ENCODE results near the gene HERC4.
"Not testable (repeated sequence)": the region's sequence is repeated elsewhere in the genome, so short reads cannot be mapped to it uniquely, and the experiment has no call there.

HERC4 gene

DNA sequence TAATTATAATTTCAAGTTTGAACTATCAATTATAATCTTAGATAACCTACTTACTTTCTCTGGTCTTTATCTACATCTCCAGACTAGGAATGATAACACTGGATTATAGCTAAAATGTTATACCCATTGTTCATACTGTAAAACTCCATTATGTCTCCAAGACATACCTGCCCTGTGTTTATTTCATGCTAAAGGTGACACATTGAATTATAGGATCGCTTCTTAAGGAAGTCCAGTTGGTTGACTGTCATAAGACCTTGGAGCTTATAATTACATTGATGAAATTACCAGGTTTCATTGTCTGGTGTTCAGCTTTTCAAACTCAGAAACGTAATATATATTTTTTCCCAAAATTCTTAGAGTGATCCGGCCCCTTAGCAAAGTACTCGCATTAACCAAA lies 15.5 kb upstream of the HERC4 start:
- no peak for DNase-seq

GRCh38 chr10:68088740-68089139 lies 13.7 kb upstream of the HERC4 start:
- DNase-seq, result no peak

DNA sequence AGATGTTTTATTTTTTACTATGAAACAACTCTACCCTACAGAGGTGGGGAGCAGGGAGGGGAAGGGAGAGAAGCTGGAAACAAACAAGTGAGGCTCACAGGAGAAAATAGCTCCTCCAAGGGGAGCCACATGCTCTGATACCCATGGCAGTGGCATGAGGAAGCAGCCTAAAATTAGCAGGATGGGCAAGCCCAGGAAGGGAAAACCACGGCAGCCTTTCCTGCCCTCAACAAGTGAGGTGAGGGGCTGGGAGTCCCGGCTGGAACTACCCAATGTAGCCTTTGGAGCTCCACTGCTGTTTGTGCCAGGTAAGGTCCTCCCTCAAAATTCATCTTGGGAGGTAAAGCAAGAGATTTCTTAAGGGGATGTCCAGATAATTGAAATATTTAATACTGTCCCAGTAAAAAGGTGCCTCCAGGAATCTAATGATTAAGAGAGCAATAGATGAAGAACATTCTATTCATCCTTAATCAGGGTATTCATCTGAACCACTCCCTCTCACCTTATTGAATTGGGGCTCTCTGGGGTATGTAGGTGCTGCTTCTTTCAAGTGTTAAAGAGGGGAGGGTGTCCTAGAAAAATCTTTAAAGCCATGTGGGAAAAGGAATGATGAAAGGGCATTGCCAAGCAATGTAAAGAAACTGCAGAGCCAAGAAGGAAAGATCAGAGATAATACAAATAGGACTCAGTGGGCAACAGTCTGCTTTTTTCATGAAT lies 12.8 kb upstream of the HERC4 start:
- no peak for DNase-seq

- no peak for DNase-seq
Observed at GRCh38 chr10:68086910-68087684, 12.0 kb upstream of the HERC4 start.

- no peak for DNase-seq
Observed at GRCh38 chr10:68086011-68086410, 10.9 kb upstream of the HERC4 start.

GRCh38 chr10:68084469-68084868 lies 9.4 kb upstream of the HERC4 start:
- DNase-seq, result no peak

GRCh38 chr10:68083953-68084352 lies 8.9 kb upstream of the HERC4 start:
- no peak for DNase-seq

- DNase-seq, result no peak
Observed at GRCh38 chr10:68082872-68083271, 7.8 kb upstream of the HERC4 start.

- no peak for DNase-seq
Observed at GRCh38 chr10:68081916-68082315, 6.8 kb upstream of the HERC4 start.

DNA sequence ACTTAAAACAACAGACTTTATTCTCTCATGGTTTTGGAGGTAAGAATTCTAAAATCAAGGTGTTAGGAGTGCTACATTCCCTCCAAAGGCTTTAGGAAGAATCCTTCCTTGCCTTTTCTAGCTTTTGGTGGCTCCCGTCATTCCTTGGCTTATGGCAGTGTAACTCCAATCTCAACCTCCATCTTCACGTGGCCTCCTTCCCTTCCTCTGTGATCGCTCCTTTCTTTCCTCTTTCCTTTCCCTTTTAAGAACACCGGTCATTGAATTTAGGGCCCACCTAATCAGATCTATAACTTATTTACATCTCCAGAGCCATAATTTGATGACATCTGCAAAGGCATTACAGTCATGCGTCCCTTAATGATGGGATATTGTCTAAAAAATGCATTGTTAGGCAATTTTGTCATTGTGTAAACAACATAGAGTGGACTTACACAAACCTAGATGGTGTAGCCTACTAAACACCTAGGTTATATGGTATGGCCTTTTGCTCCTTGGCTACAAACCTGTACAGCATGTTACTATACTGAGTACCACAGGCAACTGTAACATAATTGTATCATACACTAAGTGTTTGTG lies 5.9 kb upstream of the HERC4 start:
- no peak for DNase-seq

GRCh38 chr10:68079434-68079833 lies 4.4 kb upstream of the HERC4 start:
- DNase-seq, result no peak

GRCh38 chr10:68077026-68077425 lies 1.9 kb upstream of the HERC4 start:
- no peak for DNase-seq

DNA sequence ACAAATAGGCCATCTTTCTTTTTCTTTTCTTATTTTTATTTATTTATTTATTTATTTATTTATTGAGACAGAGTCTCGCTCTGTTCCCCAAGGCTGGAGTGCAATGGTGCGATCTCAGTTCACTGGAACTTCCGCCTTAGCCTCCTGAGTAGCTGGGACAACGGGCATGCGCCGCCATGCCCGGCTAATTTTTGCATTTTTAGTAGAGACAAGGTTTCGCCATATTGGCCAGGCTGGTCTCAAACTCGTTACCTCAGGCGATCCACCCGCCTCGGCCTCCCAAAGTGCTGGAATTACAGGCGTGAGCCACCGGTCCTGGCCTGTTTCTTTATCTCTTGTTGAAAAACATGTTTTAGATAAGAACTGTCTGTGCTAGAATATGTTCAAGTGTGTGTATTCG lies 998 bp upstream of the HERC4 start:
- DNase-seq, result not testable (repeated sequence)

- no peak for DNase-seq
Observed at GRCh38 chr10:68075550-68076004, 494 bp upstream of the HERC4 start.

DNA sequence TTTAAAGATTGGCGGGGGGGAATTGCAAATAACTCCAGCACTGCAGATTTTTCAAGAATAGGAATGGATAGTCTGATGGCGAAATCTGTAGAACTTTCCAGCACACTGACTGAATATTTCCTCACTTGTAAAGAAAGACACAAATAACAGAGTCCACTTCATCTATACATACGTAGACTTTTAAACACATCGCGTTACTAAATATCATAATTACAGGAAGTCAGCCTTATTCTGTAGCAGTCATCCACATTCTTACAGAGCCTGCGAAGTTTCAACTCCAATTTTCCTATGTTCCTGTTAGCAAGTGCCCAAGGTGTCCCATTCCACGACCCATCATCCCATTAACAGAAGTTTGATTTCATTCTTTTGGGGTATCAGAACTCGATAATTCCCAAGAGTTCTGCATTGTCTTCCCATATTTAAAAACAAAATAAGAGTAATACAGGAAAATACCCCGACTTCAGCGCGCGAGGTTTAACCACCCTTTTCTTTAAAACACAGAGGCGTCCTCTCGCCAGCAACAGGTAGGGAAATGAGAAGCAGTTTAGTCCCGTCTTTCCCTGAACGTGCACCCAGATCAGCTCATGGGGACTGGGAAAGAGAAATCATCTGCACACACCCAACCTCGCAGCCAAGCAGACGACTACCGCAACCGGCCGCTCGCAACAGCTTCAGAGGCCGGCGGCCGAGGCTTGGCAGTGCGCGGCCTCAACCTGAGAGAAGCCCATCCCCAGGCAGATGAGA lies 880 bp downstream of the HERC4 start:
- no peak for DNase-seq

- DNase-seq, result no peak
Observed at GRCh38 chr10:68073631-68074030, 1.5 kb downstream of the HERC4 start.

DNA sequence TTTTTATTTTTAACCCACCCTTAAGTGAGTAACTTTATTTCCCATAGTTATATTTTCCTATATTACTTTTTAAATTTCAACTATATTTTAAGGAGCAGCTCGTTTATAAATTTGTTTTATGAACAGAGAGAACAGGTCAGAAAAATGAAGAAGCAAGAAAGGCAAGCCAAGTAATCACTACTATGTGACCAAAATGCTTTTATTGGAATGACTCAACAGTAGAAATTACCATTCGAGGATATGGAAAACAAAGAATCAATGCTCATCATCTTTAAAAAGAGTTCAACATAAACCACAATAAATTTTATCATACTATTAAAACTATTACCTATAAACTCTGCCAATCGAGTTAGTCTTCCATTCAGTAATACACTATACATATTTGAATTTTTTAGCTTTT lies 7.6 kb downstream of the HERC4 start:
- no peak for DNase-seq

DNA sequence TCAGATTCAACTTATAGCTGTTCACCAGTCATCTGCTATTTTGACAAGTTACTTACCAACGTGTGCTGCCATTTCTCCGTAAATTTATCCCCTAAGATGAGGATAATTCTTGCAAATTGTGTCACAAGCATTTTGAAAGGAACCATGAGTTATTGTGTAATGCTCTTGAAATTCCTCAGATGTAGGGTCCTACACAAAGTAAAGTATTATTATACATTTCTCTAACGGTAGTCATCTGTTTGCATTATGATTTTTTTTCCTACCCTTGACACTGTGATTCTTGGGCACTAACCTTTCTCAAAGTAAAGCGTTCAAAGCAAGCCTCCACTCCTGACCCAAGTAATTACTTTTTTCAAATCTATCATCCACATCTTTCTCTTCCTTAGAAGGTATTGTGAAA lies 8.1 kb downstream of the HERC4 start:
- DNase-seq, result no peak

DNA sequence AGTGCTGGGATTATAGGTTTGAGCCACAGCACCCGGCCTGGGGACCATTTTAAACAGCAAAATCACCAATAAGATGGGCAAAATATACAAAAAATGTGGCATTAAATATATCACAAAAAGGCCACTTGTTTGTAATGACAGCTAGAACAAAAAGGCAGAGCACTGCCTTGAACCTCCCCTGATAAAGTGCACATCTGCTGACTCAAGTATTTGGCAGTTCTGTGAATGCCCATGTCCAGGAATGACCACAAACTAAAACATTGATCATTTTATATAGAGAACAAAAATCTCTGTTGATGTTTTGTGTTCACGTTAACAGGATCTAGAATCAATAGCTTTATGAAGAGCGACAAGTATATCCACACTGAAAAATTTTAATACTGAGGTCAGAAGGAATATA lies 21.5 kb downstream of the HERC4 start:
- no peak for DNase-seq

- DNase-seq, result no peak
Observed at GRCh38 chr10:68052463-68052862, 22.6 kb downstream of the HERC4 start.

DNA sequence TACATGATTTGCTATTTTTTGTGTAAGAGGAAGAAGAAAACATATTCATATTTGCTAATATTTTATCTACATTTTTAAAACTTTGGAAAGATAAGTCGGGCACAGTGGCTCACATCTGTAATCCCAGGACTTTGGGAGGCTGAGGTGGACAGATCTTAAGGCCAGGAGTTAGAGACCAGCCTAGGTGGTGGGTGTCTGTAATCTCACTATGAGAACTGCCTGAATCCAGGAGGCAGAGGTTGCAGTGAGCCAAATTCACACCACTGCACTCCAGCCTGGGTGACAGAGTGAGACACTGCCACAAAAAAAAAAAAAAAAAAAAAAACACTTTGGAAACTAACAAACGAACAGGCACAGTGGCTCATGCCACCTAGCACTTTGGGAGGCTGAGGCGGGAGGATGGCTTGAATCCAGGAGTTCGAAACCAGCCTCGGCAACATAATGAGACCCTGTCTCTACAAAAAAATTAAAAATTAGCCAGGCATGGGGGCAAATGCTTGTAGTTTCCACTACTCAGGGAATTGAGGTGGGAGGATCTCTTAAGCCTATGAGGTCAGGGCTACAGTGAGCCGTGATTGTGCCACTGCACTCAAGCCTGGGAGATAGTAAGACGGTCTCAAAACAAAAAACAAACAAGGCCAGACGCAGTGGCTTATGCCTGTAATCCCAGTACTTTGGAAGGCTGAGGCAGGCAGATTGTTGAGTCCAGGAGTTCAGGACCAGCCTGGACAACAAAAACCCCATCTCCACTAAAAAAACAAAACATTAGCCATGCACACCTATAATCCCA lies 25.6 kb downstream of the HERC4 start:
- DNase-seq, result no peak

- no peak for DNase-seq
Observed at GRCh38 chr10:68047554-68048327, 27.3 kb downstream of the HERC4 start.

All from NCI-H510A (cell line).